ENCODE measurements around the gene CDH4.

The CDH4 gene

DNA sequence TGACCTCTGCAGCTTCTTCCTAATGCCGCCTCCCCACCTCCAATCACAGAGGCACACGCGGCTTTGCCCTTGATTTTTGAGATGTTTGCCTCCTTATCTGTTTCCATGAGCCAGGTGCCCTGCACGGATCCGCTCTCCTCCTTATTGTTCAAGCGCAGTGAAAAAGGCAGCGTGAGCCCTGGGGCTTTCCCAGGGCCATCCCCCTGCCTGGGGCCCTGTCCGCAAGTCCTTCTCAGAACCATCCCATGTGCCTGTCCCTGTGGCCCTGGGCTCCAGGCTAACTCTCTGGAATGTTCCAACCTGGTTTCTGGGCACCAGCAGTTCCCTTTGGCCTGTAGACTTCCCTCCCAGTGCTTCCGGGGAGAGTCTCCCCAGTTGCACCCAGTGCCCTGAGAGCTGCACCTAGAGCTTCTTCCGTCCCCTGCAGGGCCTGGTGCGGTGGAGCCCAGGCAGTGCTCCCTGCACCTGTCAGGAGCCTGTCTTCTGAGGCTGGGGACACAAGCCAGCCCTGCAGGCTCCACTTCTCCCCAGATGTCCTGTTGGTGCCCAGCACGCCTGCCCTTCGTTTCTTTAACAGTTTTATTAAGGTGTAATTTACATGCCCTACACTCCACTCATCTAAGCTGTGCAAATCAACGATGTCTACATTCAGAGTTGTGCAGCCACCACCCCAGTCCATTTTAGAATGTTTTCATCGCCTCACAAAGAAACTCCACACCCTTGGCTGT lies 330.3 kb downstream of the CDH4 start:
- DNase-seq (ENCODE audit: low read depth) = no peak

DNA sequence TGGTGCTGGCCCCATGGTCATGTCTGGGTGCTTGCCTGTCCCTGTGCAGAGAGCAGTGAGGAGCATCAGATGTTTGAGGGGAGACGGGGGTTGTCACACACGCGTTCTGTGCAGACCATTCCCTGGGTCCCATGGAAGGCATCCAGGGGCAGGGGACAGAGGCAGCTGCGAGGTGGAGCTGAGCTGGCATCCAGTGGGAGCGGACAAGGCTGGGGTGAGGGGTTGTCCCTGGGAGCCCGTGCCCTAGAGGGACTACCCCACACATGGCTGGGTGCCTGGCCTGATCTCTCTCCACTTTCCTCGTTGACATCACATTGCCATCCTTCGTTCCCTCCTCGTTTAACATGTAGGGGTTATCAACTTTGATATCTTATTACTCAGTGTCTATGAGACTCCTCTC lies 331.3 kb downstream of the CDH4 start:
- DNase-seq (ENCODE audit: low read depth) = no peak

DNA sequence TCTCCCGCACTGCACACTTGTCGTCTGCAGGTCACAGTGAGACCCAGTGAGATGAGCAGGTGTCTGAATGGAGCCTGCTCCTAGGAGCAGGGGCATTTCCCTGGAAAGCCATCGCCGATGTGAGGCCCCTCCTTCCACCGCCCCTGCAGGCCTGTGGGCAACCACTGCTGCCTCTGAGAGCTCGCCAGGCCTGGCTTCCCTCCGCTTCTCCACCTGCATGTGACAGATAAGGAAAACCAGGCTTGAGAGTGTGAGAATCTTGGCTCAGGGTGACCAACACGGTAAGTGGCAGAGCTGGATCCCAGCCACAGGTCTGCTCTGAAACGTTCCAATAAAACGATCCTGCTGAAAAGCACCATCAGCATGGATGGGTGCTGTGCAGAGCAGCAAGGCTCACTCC lies 332.8 kb downstream of the CDH4 start:
- no peak for DNase-seq (ENCODE audit: low read depth)

DNA sequence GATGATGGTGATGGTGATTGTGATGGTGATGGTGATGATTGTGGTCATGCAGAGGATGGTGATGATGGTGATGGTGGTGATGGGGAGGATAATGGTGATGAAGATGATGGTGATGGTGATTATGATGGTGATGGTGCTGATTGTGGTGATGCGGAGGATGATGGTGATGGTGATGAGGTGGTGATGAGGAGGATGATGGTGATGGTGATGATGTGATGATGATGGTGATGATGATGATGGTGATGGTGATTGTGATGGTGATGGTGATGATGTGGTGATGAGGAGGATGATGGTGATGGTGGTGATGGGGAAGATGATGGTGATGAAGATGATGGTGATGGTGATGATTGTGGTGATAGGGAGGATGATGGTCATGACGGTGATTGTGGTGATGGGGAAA lies 333.7 kb downstream of the CDH4 start:
- no peak for DNase-seq (ENCODE audit: low read depth)

DNA sequence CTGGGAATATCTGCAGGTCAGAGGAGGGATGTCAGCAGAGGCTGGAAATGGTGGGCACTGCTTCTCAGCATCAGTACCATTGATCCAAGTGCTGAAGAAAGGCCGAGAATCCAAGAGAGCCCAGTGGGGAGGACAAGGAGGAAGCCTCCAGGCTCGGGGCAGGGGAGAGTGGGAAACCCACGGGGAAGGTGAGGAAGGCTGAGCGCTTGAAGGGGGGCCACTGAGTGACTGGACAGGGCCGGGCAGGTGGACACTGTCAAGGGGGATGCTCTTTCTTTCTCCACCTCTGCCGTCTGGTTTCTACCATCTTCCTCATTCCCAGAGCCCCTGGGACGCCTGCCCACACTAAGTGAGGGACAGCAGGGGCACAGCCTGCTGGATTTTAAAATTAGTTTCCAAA lies 335.0 kb downstream of the CDH4 start:
- DNase-seq (ENCODE audit: low read depth) = no peak

DNA sequence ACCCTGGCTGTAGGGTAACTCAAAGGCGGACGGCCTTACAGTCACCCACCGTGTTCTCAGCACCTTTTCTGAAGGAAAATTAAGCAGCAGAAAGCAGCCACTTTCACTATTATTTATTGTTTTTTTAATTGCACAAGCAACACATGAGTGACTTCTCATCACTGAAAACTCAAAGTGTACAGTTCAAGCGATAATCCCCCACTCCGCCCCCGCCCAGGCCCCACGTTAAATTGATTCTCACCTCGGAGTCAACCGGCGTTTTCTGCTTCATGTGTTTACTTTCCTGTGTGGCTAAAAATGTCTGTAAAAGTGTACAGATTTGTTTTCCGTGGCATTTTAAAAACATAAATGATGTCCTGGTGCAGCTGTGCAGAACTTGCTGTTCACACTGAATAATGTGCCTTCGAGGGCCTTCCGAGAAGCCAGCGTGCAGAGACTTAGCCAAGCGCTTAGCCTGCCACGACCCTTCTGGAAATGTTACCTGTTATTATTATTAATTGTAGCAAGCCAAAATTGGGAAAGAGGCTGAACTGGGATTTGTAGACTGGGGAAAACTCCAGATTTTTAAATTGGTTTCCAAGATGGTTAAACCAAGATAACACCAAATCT lies 335.7 kb downstream of the CDH4 start:
- no peak for DNase-seq (ENCODE audit: low read depth)

DNA sequence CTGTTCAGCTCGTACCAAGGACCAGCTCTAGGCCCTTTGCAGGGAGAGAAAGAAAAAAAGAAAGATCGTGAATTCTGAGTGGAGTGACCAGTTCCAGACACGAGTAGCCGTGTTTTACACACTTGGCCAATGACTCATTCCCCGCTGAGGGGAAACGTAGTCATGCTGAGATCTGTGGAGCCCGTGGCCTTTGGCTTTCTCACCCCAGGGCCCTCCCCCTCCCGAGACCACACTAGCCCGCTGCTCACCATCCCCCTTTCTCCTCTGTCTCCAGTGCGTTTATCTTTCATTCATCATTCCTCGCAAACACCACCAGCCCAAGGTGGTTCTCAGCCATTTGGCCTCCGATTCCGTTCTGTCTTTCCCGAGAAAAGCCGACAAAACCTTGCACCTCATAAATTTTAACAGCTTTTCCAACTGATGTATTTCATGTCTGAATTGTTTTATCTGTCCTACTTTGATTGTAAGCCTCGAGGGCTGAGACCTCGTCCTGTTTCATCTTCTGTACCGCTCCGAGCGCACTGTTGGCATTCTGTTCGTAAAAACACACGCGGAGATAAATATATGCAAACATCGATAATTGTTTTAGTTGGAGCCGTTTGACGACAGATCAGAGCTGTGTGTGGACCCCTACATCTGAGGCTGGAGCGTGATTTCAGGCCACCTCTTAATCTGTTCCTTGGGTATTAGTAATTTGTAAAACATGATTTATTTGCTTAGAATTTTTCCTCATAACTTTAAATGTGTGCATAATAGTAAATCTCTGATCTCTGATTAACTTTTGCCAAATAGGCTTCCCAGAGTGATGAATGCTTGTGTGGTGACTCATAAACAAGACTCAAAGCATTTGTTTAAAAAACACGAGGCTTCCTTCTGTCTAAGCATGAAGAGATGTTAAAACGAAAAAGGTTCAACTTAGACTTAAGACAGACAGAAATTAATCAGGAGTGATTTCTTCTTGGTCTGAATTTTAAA lies 336.6 kb downstream of the CDH4 start:
- no peak for DNase-seq (ENCODE audit: low read depth)

DNA sequence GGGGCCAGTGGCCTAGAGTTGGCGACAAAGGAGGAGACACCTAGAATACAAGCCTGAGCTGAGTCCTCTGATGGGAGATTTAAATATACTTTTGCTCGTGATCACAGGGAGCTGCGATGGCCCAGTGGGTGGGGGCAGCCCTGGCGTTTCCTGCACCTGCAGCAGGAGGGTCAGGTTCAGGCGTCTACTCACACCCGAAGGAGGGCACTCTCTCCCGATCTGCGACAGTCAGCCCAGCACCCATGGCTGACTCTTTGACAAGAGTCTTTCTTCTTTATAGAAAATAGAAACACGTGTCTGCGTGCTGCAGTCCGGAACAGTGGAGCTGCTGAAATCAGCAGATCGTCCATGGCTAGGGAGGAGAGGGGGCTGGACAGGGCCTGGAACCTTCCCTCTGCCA lies 338.2 kb downstream of the CDH4 start:
- DNase-seq (ENCODE audit: low read depth) = no peak

DNA sequence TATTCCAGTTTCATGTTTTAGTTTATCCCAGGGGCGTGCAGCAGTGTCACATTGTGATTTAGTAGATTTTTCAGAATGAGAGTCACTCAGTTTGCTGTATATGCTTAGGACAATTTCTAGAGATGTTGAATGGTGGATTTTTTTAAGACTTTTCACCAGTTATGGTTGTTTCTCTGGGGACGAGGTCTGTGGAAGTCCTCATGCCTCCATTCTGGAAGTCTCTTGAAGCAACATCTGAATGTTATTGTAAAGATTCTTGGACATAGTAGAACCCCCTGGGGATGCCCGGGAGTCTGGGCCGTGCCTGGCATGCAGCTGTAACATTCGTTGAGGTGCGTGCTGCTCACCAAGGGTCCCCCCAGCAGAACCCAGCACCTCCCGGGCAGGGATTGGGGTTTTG lies 341.5 kb downstream of the CDH4 start:
- no peak for DNase-seq (ENCODE audit: low read depth)

DNA sequence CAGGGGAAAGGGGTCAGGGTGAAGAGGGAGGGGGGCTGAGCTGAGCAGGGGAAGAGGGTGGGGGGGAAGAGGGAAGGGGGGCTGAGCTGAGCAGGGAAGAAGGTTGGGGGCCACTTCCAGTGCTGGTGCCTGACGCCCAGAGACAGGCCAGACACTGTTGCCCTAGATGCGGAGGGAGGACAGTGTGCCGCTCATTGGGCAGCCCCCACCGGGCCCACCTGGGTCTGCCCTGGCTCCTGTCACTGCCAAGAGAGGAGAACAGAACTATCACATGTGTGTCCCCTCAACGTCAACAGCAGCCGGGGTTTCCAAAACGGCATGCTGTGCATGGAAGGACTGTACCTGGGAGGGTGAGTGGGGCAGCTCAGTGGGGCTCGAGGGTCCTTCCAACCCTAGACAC lies 342.1 kb downstream of the CDH4 start:
- no peak for DNase-seq (ENCODE audit: low read depth)

DNA sequence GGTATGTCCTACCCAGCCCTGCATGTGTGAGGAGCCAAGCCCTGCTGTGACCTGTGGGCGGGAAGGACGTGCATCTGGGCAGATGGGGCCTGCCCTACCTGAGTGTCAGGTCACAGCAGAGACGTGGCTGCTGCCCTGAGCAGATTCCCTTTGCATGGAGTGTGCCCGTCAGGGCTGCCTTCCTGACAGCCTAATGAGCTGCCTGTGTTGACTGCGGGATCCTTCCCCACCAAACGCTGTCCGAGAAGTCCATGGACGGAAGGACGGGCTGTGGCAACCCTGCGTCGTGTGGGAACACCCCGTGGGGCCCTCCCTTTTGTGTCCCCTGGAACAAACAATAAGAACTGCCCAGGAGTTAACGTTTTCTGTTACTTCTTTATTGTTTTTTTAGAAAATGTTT lies 343.2 kb downstream of the CDH4 start:
- DNase-seq (ENCODE audit: low read depth) = no peak

DNA sequence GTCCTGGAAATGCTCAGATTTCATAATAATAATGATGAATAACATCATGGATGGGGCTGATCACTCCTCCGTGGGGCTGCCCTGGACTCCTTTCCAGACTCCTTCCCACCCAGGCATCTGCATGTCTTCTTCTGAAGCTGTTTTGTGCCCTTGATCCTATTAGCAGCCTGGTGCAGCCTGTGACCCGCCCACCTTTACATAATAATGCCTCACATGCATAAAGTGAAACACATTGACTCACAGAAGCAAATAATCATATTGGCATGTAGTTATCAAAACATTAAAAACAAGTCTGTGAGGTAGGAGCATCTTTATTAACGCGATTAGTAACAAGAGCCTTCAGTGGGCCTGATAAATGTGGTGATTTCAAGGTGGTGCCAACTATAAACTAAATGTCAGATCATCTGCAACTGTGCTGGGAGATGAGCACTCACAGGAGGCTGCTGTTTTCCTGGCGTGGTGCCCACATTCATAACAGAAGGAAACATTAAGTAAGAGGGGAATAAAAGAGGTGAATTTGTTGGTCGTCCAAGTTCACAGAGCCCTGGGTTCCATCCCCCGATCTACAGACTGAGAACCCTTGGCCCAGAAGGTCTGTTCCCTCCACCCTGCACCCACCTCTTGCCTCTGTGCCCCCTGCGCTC lies 344.7 kb downstream of the CDH4 start:
- no peak for DNase-seq (ENCODE audit: low read depth)

DNA sequence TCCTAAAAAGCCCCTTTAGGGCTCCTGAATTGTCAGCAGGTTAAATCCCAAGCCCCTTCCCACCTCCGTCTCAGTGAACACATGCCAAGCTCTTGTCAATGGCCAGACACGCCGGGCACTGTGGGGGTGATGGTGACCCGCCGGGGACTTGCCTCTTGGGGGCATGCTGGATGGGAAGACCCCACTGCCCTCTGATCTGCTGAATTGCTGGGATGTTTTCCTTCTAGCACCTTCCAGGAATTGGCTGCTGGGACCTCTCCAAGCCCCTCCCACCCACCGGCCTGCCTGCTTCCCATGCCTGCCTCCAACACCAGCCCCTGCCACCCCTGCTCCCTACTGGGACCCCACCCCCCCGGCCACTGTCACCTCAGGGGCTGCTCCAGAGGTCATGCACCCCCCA lies 345.9 kb downstream of the CDH4 start:
- no peak for DNase-seq (ENCODE audit: low read depth)

DNA sequence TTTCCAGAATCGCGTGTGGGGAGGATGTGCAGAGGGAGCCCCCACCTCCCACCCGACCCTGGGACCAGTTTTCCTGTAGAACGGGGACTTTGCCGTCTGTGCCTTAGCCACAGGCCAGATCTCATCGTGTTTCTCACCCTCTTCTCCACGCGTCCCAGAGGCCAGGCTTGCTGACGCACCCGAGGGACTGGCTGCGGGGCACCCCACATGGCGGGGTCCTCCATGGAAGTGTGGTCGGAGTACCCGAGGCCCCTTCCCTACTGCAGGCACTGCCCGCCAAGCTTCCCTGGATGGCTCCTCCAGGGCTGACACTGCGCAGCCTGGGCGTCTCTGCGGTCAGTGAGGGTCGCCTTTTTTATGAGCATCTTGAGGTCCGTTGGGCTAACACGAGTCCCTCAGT lies 346.5 kb downstream of the CDH4 start:
- DNase-seq (ENCODE audit: low read depth) = no peak

DNA sequence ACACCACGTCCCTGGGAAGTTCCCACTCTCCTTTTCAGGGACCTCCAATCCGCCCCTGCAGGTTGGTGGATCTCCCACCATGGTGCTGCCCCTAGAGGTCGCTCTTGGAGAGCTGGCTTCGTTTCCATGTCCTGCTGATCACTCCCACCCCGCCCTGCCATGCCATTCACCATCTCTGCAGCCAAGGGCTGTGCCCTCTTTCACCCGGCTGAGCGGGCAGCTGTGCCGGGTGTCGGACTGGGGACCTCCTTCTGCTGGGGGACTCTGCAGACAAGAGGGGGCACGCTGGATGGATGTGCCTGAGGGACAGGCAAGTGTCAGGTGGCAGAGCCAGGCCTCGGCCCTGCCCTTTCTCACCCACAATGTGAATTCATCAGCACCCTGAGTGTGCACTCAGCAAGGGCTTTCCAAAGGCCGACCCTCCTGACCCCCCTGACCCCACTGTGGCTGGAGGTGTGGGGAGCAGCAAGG lies 347.0 kb downstream of the CDH4 start:
- no peak for DNase-seq (ENCODE audit: low read depth)

DNA sequence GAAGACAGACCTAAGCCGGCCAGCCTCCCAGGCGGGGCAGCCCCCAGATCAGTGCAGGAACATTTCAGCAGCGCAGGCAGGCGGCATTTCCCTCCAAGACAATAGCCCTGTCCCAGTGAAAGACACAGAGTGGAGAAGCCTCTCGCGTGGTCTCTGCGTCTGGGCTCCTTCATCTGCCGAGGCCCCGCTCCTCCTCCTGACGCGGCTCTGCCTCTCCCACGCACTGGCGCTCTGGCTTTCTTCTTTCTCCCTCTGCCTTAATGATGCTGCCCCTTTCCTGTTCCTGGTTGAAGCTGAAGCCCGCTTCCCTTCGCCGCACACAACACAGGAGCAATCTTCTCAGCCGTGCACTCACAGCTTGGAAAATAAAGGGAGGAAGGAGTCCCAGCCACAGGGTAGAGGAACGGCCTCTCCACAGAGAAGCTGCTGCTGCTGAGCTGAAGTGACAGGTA lies 347.5 kb downstream of the CDH4 start:
- no peak for DNase-seq (ENCODE audit: low read depth)

DNA sequence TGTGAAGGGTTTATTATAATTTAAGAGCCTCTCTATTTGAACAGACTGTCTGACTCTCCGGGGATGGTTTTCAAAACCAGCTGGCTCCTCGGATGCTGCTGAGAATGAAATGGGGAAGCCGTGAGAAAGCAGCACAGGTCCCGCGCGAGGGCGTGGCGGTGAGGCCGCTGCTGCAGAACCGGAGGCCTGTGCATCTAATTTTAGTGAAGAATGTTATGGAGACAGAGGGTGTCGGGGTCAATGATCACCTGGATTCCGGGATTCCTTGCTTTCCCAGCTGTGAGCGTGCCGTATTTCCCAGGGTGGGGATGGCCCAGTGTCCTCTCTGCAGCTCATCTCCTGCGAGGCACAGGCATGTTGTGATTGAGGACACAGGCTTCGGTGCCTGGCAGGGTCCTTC lies 348.0 kb downstream of the CDH4 start:
- DNase-seq (ENCODE audit: low read depth) = no peak

DNA sequence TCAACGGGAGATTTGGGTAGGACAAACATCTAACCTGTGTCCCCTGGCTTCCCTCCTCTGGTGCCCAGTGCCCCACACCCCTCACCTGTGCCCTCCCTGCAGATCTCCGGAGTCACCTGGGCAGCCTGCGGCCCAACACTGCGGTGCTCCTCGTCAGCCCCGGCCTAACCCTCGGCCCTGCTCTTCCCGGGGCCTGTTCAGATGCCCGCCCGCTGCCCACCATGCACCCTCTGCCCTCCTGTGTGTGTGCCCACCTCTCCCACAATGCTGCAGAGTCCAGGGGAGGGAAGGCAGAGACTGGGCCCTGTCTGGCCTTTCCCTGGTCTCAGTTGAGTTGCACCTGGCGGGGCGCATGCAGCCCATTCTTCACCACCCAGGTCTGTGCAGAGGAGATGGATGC lies 349.3 kb downstream of the CDH4 start:
- DNase-seq (ENCODE audit: low read depth) = no peak

DNA sequence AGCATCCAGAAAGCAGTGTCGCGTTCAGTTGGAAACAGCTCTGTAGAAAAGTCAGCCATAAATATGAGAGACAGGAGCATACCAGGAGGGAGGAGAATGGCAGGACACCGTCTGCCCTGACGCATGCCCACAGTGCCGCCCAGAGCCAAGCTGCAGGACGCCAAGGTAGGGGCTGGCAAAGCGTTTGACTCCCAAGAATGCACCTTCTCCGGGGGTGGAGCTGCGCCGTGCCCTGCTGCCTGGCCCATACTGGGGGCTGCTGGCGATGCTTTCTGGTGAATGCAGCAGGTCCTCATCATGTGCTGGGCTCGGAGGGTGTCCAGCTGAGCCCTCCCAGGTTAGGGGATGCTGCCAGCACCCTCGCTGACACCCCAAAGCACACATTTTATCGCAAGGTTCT lies 349.8 kb downstream of the CDH4 start:
- DNase-seq (ENCODE audit: low read depth) = no peak

DNA sequence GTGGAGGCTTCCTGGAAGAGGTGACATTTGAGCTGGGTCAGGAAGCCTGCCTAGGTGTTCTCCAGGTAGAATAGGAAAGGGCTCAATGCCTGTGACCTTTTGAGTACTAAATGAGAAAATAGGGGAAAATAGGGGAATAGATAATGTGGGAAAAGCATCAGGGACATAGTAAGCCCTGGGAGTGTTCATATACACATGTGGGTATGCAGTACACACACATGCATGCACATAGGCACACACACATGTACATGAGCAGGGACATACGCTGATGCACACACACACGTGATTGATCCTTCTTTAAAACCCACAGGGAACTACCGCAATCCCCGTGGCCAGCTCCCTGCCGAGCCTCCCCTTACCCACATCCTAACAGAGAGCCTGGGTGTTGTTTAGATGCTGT lies 351.7 kb downstream of the CDH4 start:
- DNase-seq (ENCODE audit: low read depth) = no peak

DNA sequence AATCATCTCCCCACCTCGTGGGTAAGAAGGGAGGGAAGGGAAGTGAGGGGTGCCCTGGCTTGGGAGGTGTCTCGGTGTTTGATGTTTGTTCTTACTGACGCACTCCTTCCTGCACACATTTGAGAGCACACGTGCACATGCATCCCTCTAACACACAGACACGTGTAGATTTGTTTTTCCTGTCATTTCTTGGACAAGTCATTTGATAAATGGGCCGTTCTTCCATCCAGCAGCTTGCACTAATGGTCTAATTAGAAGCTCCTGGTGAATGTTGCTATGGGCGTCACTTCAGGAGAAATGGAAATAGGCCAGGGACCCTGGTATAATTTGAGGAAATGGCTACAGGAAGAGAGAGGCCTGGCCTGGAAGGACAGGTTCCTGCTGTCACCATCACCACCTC lies 352.5 kb downstream of the CDH4 start:
- no peak for DNase-seq (ENCODE audit: low read depth)

DNA sequence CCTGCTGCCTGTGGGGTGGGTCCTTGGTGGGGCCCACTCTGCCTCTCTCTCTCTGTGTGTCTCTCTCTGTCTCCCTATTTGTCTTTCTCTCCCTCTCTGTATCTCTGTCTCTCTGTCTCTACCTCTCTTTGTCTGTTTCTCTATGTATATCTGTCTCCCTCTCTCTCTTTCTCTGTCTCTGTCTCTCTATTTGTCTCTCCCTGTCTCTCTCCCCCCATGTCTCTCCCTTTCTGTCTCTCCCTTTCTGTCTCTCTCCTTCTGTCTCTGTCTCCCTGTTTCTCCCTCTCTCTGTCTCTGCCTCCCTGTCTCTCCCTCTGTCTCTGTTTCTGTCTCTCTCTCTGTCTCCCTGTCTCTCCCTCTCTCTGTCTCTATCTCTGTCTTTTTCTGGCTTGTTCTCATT lies 353.2 kb downstream of the CDH4 start:
- no peak for DNase-seq (ENCODE audit: low read depth)
